ENCODE data around the gene ZNF835.

- no peak for TF ChIP-seq EZH2 (IDR thresholded peaks at IDR 0.05; ENCODE audit: low read length)
- no peak for TF ChIP-seq CTCF (optimal IDR thresholded peaks at IDR 0.05 in 1 of 3, IDR thresholded peaks at IDR 0.05 in 1 of 3, conservative IDR thresholded peaks at IDR 0.05 in 1 of 3; ENCODE audit: extremely low read depth in 1 of 3, insufficient read depth in 2 of 3, low read length in 3 of 3)
Observed at GRCh38 chr19:56687031-56687430, 15.5 kb upstream of the ZNF835 start.

All from keratinocyte (primary cell).